ENCODE data around the gene DDA1. TPM values are rescaled to one million over a fixed set of nuclear protein-coding genes. Genes with fewer than 3 reads are reported as not detected.
A peak's percentile ranks its signal among the peaks of the same experiment; 100 is the strongest.

Gene DDA1
- total RNA-seq, 1 donor from 2014 or later = 5.7 TPM

DNA sequence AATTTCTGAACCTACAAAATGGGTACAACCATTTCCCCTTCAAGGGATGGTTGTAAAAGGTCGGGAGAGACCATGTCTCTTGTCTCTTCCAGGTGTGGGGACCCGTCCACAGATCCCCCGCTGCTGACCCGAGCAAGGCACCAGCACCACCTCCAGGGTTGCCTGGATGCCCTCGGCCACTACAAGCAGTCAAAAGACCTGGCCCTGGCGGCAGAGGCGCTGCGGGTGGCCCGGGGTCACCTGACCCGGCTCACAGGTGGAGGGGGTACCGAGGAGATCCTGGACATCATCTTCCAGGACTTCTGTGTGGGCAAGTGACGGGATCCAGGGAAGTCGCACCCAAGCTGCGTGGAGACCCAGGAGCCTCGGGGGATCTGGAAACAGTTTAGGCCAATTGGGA lies 32.0 kb downstream of the DDA1 start:
- H3K4me1 ChIP-seq (ENCODE audit: control insufficient read depth in 3 of 3, insufficient read depth in 3 of 3, low read length in 3 of 3) = peaks cover 15 to 24% (median 16%) of the 10 kb centered on the region in 3 donors
- H3K9ac ChIP-seq (ENCODE audit: low read depth in 1 of 3, low read length in 3 of 3) = no peak overlapping the region
- H3K4me3 ChIP-seq (ENCODE audit: low read length in 3 of 3) = no peak overlapping the region
- H3K27me3 ChIP-seq (ENCODE audit: control insufficient read depth in 3 of 3, insufficient read depth in 3 of 3, low read length in 3 of 3) = no peaks in the 10 kb centered on the region
- no peak overlapping the region for H3K27ac ChIP-seq (ENCODE audit: low read depth, low read length)
- H3K9me3 ChIP-seq (ENCODE audit: control insufficient read depth in 3 of 3, low read length in 3 of 3) = no peaks in the 10 kb centered on the region
- peaks cover 0 to 9% (median 4%) of the 10 kb centered on the region in 3 donors for H3K36me3 ChIP-seq (ENCODE audit: control insufficient read depth in 3 of 3, insufficient read depth in 3 of 3, low read length in 3 of 3)

DNA sequence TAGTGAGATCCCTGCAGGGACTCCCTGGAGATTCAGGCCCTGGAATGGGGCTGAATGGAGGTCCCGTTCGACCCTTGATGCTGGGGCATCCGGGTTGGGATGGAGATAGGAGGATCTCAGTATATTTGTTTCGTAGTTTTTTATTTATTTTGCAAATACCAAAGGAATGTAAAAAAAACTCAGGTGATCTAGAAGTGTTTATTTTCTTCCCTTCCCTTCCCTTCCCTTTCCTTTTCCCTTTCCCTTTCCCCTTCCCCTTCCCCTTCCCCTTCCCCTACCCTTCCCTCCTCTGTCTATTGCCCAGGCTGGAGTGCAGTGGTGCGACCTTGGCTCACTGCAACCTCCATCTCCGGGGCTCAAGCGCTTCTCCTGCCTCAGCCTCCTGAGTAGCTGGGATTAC lies 32.5 kb downstream of the DDA1 start:
- H3K4me1 ChIP-seq (ENCODE audit: control insufficient read depth in 3 of 3, insufficient read depth in 3 of 3, low read length in 3 of 3) = peaks cover 15 to 24% (median 17%) of the 10 kb centered on the region in 3 donors
- no peak overlapping the region for H3K27ac ChIP-seq (ENCODE audit: low read depth, low read length)
- peaks cover 0 to 9% (median 4%) of the 10 kb centered on the region in 3 donors for H3K36me3 ChIP-seq (ENCODE audit: control insufficient read depth in 3 of 3, insufficient read depth in 3 of 3, low read length in 3 of 3)
- H3K9ac ChIP-seq (ENCODE audit: low read depth in 1 of 3, low read length in 3 of 3) = no peak overlapping the region
- no peak overlapping the region for H3K4me3 ChIP-seq (ENCODE audit: low read length in 3 of 3)
- H3K9me3 ChIP-seq (ENCODE audit: control insufficient read depth in 3 of 3, low read length in 3 of 3) = no peaks in the 10 kb centered on the region
- H3K27me3 ChIP-seq (ENCODE audit: control insufficient read depth in 3 of 3, insufficient read depth in 3 of 3, low read length in 3 of 3) = no peaks in the 10 kb centered on the region

DNA sequence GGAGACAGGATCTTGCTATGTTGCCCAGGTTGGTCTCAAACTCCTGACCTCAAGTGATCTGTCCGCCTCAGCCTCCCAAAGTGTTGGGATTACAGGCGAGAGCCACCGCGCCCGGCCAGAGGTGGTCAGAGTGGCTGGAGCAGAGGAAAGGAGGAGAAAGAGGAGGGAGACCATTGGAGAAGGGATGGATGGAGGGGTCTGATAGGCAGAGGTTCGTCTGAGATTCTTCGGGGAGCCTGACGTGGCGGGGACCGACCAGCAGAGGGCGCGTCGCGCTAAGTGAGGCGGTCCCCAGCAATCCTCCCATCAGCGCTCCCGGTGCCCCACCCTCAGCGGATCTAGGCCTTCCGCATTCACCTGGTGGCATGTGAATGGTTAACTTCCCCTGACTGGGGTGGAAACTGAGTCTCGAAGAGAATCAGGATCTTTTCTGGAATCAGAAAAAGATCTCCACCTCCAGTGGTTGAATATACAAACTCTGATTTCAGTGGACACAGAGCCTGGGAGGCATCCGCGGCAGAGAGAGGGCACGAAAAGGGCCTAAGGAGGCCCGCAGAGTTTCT lies 36.8 kb downstream of the DDA1 start:
- Histone ChIP-seq H3K9me3 (ENCODE audit: control insufficient read depth in 3 of 3, low read length in 3 of 3) (no peaks in the 10 kb centered on the region), H3K4me1 (ENCODE audit: control insufficient read depth in 3 of 3, insufficient read depth in 3 of 3, low read length in 3 of 3) (peaks cover 28 to 31% (median 29%) of the 10 kb centered on the region in 3 donors), H3K4me3 (ENCODE audit: low read length in 3 of 3) (no peak overlapping the region), H3K27me3 (ENCODE audit: control insufficient read depth in 3 of 3, insufficient read depth in 3 of 3, low read length in 3 of 3) (no peaks in the 10 kb centered on the region), H3K9ac (ENCODE audit: low read depth in 1 of 3, low read length in 3 of 3) (no peak overlapping the region), H3K27ac (ENCODE audit: low read depth, low read length) (peak overlapping the region; percentile 87), H3K36me3 (ENCODE audit: control insufficient read depth in 3 of 3, insufficient read depth in 3 of 3, low read length in 3 of 3) (peaks cover 0 to 6% (median 0%) of the 10 kb centered on the region in 3 donors)

DNA sequence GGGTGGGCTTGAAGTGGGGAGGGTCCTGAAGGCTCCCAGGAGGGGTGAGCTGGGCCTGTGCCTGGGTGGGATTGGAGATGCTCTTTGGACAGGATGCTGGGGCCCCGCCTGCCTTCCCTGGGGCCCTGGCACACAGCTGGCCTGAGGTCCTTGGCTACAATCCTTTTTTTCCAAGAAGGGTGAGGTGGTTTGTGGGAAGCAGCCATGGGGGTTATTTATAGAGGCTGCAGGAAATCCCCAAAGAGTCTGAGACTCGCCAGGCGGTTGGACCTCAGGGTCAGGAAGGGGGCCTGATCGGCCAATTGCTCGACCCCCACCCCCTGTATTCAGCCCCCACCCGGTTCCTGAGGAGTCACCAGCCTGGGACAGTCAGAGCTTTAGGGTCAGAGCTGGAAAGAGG lies 38.0 kb downstream of the DDA1 start:
- Histone ChIP-seq H3K27me3 (ENCODE audit: control insufficient read depth in 3 of 3, insufficient read depth in 3 of 3, low read length in 3 of 3) (peaks cover 0 to 3% (median 0%) of the 10 kb centered on the region in 3 donors), H3K9ac (ENCODE audit: low read depth in 1 of 3, low read length in 3 of 3) (peak overlapping the region in 2 of 3 donors; percentile 57 to 59), H3K36me3 (ENCODE audit: control insufficient read depth in 3 of 3, insufficient read depth in 3 of 3, low read length in 3 of 3) (peaks cover 0 to 1% (median 0%) of the 10 kb centered on the region in 3 donors), H3K27ac (ENCODE audit: low read depth, low read length) (peak overlapping the region; percentile 87), H3K9me3 (ENCODE audit: control insufficient read depth in 3 of 3, low read length in 3 of 3) (no peaks in the 10 kb centered on the region), H3K4me1 (ENCODE audit: control insufficient read depth in 3 of 3, insufficient read depth in 3 of 3, low read length in 3 of 3) (peaks cover 28 to 36% (median 34%) of the 10 kb centered on the region in 3 donors), H3K4me3 (ENCODE audit: low read length in 3 of 3) (peak overlapping the region in 1 of 3 donors; percentile 29)

DNA sequence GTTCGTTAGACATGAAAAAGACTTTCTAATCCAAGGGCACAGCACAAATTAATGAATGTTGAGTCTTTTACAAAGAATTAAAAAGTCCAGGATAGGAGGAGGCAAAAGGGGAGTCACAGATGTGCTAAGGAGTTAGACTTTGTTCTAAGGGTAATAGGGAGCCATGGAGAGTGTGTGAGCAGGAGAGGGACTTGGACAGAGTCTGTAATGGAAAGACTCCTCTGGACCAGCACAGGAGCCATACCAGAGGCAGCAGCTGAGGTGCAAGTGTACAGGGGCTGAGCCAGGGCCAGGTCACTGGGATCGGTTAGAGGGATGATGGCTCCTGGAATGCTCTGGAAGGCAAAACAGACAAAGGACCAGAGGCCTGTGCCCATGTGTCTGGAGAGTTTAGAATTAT lies 38.5 kb downstream of the DDA1 start:
- H3K9ac ChIP-seq (ENCODE audit: low read depth in 1 of 3, low read length in 3 of 3) = peak overlapping the region in 2 of 3 donors; percentile 57 to 59
- peak overlapping the region; percentile 87 for H3K27ac ChIP-seq (ENCODE audit: low read depth, low read length)
- H3K36me3 ChIP-seq (ENCODE audit: control insufficient read depth in 3 of 3, insufficient read depth in 3 of 3, low read length in 3 of 3) = no peaks in the 10 kb centered on the region
- no peaks in the 10 kb centered on the region for H3K9me3 ChIP-seq (ENCODE audit: control insufficient read depth in 3 of 3, low read length in 3 of 3)
- peaks cover 32 to 41% (median 36%) of the 10 kb centered on the region in 3 donors for H3K4me1 ChIP-seq (ENCODE audit: control insufficient read depth in 3 of 3, insufficient read depth in 3 of 3, low read length in 3 of 3)
- H3K4me3 ChIP-seq (ENCODE audit: low read length in 3 of 3) = peak overlapping the region in 1 of 3 donors; percentile 29
- H3K27me3 ChIP-seq (ENCODE audit: control insufficient read depth in 3 of 3, insufficient read depth in 3 of 3, low read length in 3 of 3) = peaks cover 0 to 3% (median 0%) of the 10 kb centered on the region in 3 donors

DNA sequence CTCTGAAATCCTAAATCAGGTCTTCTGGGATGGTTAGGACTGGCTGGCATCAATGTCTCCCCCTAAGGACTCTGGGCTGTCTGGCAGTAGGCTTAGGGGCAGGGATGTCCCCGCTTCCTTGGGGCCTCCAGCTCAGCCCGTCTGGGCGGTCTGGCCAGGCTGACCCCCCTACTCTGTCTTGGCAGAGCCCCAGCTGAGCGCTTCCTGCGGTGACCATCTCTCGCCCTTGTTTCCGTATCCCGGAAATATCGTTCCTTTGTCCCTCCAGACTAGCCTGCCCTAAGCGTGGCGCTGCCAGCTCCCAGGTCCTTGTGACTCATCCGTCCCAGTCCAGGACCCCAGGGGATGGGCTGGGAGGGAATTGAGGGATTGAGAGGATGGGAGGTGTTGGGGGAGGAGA lies 39.3 kb downstream of the DDA1 start:
- no peaks in the 10 kb centered on the region for H3K9me3 ChIP-seq (ENCODE audit: control insufficient read depth in 3 of 3, low read length in 3 of 3)
- H3K27me3 ChIP-seq (ENCODE audit: control insufficient read depth in 3 of 3, insufficient read depth in 3 of 3, low read length in 3 of 3) = peaks cover 0 to 3% (median 0%) of the 10 kb centered on the region in 3 donors
- peak overlapping the region in 2 of 3 donors; percentile 22 to 23 for H3K4me3 ChIP-seq (ENCODE audit: low read length in 3 of 3)
- H3K27ac ChIP-seq (ENCODE audit: low read depth, low read length) = peak overlapping the region; percentile 87
- peaks cover 34 to 45% (median 39%) of the 10 kb centered on the region in 3 donors for H3K4me1 ChIP-seq (ENCODE audit: control insufficient read depth in 3 of 3, insufficient read depth in 3 of 3, low read length in 3 of 3)
- H3K36me3 ChIP-seq (ENCODE audit: control insufficient read depth in 3 of 3, insufficient read depth in 3 of 3, low read length in 3 of 3) = no peaks in the 10 kb centered on the region
- H3K9ac ChIP-seq (ENCODE audit: low read depth in 1 of 3, low read length in 3 of 3) = peak overlapping the region in 1 of 3 donors; percentile 45

DNA sequence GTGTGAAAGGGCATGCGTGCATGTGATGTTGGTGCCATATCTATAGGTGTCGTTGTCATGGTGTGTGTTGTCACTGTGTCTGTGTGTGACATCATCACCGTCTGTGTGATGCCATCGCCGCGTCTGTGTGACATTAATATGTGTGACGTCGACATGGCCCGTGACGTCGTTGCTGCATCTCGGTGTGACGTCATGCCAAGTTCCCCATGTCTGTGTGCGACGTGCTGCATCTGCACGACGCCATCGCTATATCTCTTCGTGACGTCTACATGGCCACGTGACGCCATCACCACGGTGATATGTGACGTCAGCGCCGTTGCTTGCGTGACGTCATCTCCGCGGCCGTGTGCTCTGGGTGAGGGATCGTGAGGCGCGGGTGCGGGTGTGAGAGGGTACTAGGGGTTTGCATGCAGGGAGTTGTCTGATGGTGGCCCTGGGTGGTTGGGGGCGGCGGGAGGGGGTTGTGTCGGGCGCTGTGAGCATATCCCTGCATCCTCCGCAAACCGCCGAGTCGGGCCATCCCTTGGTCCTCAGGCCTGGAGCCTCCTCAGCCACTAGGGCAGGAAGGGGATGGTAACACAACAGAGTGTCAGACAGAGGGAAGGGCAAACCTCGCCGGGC lies 42.6 kb downstream of the DDA1 start:
- H3K4me3 ChIP-seq (ENCODE audit: low read length in 3 of 3) = no peak overlapping the region
- no peak overlapping the region for H3K27ac ChIP-seq (ENCODE audit: low read depth, low read length)
- H3K9ac ChIP-seq (ENCODE audit: low read depth in 1 of 3, low read length in 3 of 3) = no peak overlapping the region
- H3K36me3 ChIP-seq (ENCODE audit: control insufficient read depth in 3 of 3, insufficient read depth in 3 of 3, low read length in 3 of 3) = no peaks in the 10 kb centered on the region
- no peaks in the 10 kb centered on the region for H3K9me3 ChIP-seq (ENCODE audit: control insufficient read depth in 3 of 3, low read length in 3 of 3)
- peaks cover 29 to 38% (median 34%) of the 10 kb centered on the region in 3 donors for H3K4me1 ChIP-seq (ENCODE audit: control insufficient read depth in 3 of 3, insufficient read depth in 3 of 3, low read length in 3 of 3)
- peaks cover 0 to 3% (median 0%) of the 10 kb centered on the region in 3 donors for H3K27me3 ChIP-seq (ENCODE audit: control insufficient read depth in 3 of 3, insufficient read depth in 3 of 3, low read length in 3 of 3)

DNA sequence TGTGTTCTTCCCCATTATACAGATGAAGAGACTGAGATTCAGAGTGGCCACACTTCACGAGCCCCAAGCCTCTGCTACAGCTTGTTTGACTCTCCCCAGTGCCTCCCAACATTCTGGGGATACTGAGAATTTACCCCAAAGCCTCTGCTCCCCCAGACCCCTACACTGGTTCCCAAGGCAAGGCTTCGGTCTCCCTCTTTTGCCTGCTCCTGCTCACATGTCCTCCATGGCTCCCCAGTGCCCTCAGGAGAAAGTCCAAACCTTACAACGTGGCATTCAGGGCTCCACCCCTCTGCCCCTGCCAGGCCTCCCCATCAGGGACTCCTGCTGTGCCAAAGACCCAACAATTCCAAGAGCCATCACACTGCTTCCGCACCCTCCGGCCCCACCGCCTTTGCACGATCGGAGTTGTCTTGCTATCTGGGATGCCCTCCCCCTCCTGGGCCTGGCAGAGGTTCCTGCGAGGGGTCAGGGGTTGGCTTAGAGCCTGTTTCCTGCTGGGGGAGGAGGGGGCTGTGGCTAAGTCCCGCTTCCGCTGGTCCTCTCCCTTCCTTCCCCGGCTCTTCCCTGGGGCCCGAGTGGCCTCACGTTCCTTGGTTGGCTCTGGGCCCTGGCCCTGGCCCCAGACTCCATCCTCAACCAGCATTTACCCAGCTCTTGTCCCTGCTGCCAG lies 43.4 kb downstream of the DDA1 start:
- H3K4me3 ChIP-seq (ENCODE audit: low read length in 3 of 3) = no peak overlapping the region
- H3K36me3 ChIP-seq (ENCODE audit: control insufficient read depth in 3 of 3, insufficient read depth in 3 of 3, low read length in 3 of 3) = no peaks in the 10 kb centered on the region
- no peaks in the 10 kb centered on the region for H3K9me3 ChIP-seq (ENCODE audit: control insufficient read depth in 3 of 3, low read length in 3 of 3)
- H3K27ac ChIP-seq (ENCODE audit: low read depth, low read length) = no peak overlapping the region
- H3K4me1 ChIP-seq (ENCODE audit: control insufficient read depth in 3 of 3, insufficient read depth in 3 of 3, low read length in 3 of 3) = peaks cover 22 to 30% (median 27%) of the 10 kb centered on the region in 3 donors
- peaks cover 0 to 3% (median 0%) of the 10 kb centered on the region in 3 donors for H3K27me3 ChIP-seq (ENCODE audit: control insufficient read depth in 3 of 3, insufficient read depth in 3 of 3, low read length in 3 of 3)
- peak overlapping the region in 1 of 3 donors; percentile 16 for H3K9ac ChIP-seq (ENCODE audit: low read depth in 1 of 3, low read length in 3 of 3)

DNA sequence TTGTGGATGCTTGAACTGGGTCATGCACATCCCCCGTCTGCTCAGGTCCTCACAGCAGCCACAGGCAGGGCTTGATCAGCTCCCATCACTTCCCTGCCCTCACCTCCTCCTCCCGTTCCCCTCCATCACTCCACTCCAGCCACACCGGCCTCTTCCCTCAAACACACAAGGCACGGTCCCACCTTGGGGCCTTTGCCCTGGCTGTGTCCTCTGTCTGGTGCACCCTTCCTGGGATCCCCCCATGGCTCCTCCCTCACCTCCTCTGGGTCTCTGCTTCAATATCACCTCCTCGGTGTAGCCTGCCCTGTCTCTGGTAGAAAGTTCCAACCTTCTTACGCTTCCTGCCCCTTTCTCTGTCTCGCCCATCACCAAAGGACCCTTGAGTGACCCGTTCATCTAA lies 44.0 kb downstream of the DDA1 start:
- H3K27ac ChIP-seq (ENCODE audit: low read depth, low read length) = no peak overlapping the region

More for the DNA sequence above, 44.0 kb downstream of the DDA1 start:
- Histone ChIP-seq H3K4me1 (ENCODE audit: control insufficient read depth in 3 of 3, insufficient read depth in 3 of 3, low read length in 3 of 3) (peaks cover 21 to 23% (median 22%) of the 10 kb centered on the region in 3 donors), H3K36me3 (ENCODE audit: control insufficient read depth in 3 of 3, insufficient read depth in 3 of 3, low read length in 3 of 3) (no peaks in the 10 kb centered on the region), H3K9ac (ENCODE audit: low read depth in 1 of 3, low read length in 3 of 3) (no peak overlapping the region), H3K27me3 (ENCODE audit: control insufficient read depth in 3 of 3, insufficient read depth in 3 of 3, low read length in 3 of 3) (peaks cover 0 to 3% (median 0%) of the 10 kb centered on the region in 3 donors), H3K4me3 (ENCODE audit: low read length in 3 of 3) (no peak overlapping the region), H3K9me3 (ENCODE audit: control insufficient read depth in 3 of 3, low read length in 3 of 3) (no peaks in the 10 kb centered on the region)

Measured in skeletal muscle tissue (tissue), 4 donors.